Thoracic aorta (tissue), 2 donors: ENCODE results near the gene SHISA5. TPM values are rescaled to one million over a fixed set of nuclear protein-coding genes. Genes with fewer than 3 reads are reported as not detected.

Experiments
- ATAC-seq: fragments of 150-250 bp; one replicate; pipeline ENCODE4 v1.8.0; 2017; ENCODE audit warnings: low read depth; ENCODE audit not compliant: insufficient number of reproducible peaks, low FRiP score
- DNase-seq: peaks from one replicate; pipeline ENCODE4 v3.0.0-alpha.2; 2020; ENCODE audit warnings: low spot score
- H3K27ac ChIP-seq, 2 donors: fragments of 200-600 bp; sonication (generic); 1 replicate in 1 of 2; 2 replicates in 1 of 2; pipeline ENCODE4 v1.5.1; 2016; ENCODE audit warnings: mild to moderate bottlenecking in 2 of 2, moderate library complexity in 2 of 2
- H3K27me3 ChIP-seq: fragments of 200-600 bp; sonication (generic); replicated peaks from 2 replicates; pipeline ENCODE4 v1.6.0; 2016; ENCODE audit warnings: mild to moderate bottlenecking; ENCODE audit not compliant: insufficient read depth
- H3K36me3 ChIP-seq: fragments of 200-600 bp; sonication (generic); one replicate; pipeline ENCODE4 v1.5.1; 2016
- H3K4me1 ChIP-seq, 2 donors: fragments of 200-600 bp; sonication (generic); 1 replicate in 1 of 2; 2 replicates in 1 of 2; pipeline versions ENCODE4 v1.5.1 to v1.6.0; 2016; ENCODE audit warnings: low read depth in 2 of 2, mild to moderate bottlenecking in 1 of 2; ENCODE audit not compliant: control insufficient read depth in 1 of 2
- H3K4me3 ChIP-seq: fragments of 200-600 bp; sonication (generic); 2 replicates; pipeline ENCODE4 v1.5.1; 2016; ENCODE audit warnings: mild to moderate bottlenecking
- H3K9me3 ChIP-seq: fragments of 200-600 bp; sonication (generic); 2 replicates; pipeline ENCODE4 v1.5.1; 2016
- total RNA-seq, 2 donors: library from RNA; depleted of rRNA; stranded (reverse); fragments of >200 nt; gene quantifications; one replicate each; pipeline versions ENCODE4 v1.1.0 to v1.2.3, GENCODE V29; 2016
- TF ChIP-seq, protein P1 (sequence below): fragments of 200-600 bp; sonication (generic); IDR thresholded peaks from one replicate; pipeline ENCODE4 v1.5.1; 2019; ENCODE audit warnings: antibody characterized with exemption

SHISA5 gene
- total RNA-seq, 2 donors from 2014 or later: 151 to 159 TPM

DNA sequence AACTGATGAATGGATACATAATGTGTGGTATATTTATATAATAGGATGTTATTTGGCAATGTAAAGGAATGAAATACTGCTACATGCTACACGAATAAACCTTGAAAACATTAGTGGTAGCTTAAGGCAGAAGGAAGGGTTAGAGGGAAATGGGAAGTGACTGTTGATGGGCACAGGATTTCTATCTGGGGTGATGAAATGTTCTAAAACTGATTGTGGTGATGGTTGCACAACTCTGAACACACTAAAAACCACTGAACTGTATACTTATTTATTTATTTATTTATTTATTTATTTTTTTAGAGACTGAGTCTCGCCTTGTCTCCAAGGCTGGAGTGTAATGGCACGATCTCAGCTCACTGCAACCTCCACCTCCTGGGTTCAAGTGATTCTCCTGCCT lies 24.8 kb upstream of the SHISA5 start:
- H3K4me3 ChIP-seq: no peak overlapping the region
- H3K36me3 ChIP-seq: peaks cover 8% of the 10 kb centered on the region
- H3K9me3 ChIP-seq: no peaks in the 10 kb centered on the region
- ATAC-seq (no peak), DNase-seq (no peak)
- no peak overlapping the region for H3K27ac ChIP-seq
- H3K4me1 ChIP-seq: no peaks in the 10 kb centered on the region
- TF ChIP-seq, protein P1, sequence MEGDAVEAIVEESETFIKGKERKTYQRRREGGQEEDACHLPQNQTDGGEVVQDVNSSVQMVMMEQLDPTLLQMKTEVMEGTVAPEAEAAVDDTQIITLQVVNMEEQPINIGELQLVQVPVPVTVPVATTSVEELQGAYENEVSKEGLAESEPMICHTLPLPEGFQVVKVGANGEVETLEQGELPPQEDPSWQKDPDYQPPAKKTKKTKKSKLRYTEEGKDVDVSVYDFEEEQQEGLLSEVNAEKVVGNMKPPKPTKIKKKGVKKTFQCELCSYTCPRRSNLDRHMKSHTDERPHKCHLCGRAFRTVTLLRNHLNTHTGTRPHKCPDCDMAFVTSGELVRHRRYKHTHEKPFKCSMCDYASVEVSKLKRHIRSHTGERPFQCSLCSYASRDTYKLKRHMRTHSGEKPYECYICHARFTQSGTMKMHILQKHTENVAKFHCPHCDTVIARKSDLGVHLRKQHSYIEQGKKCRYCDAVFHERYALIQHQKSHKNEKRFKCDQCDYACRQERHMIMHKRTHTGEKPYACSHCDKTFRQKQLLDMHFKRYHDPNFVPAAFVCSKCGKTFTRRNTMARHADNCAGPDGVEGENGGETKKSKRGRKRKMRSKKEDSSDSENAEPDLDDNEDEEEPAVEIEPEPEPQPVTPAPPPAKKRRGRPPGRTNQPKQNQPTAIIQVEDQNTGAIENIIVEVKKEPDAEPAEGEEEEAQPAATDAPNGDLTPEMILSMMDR: no peak
- no peaks in the 10 kb centered on the region for H3K27me3 ChIP-seq

DNA sequence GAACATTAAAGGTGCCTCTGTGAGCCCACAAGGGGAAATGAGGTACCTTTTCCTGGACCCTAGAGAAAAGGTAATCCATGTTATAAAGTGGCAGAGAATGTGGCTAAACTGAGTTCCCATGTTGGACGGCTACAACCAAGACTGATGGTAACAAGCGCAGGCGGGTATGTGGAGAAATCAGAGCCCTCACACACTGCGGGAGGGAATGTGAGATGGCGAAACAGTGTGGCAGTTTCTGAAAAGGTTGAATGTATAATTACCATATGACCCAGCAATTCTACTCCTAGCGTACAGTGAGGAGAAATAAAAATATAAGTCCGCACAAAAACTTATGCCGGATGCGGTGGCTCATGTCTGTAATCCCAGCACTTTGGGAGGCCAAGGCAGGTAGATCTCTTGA lies 24.1 kb upstream of the SHISA5 start:
- no peaks in the 10 kb centered on the region for H3K9me3 ChIP-seq
- no peaks in the 10 kb centered on the region for H3K27me3 ChIP-seq
- H3K27ac ChIP-seq: no peak overlapping the region
- H3K4me1 ChIP-seq: no peaks in the 10 kb centered on the region
- H3K36me3 ChIP-seq: peaks cover 9% of the 10 kb centered on the region
- H3K4me3 ChIP-seq: no peak overlapping the region
- DNase-seq (no peak), ATAC-seq (no peak)
- TF ChIP-seq, protein P1: no peak

GRCh38 chr3:48524970-48525369 lies 21.0 kb upstream of the SHISA5 start:
- Histone ChIP-seq H3K27me3 (no peaks in the 10 kb centered on the region), H3K4me1 (no peaks in the 10 kb centered on the region), H3K4me3 (no peak overlapping the region), H3K36me3 (peaks cover 9% of the 10 kb centered on the region), H3K9me3 (no peaks in the 10 kb centered on the region), H3K27ac (no peak overlapping the region)
- ATAC-seq: no peak
- TF ChIP-seq, protein P1: no peak
- DNase-seq: no peak

GRCh38 chr3:48521635-48522034 lies 17.7 kb upstream of the SHISA5 start:
- no peak overlapping the region for H3K4me3 ChIP-seq
- no peaks in the 10 kb centered on the region for H3K4me1 ChIP-seq
- TF ChIP-seq, protein P1: no peak
- peaks cover 9% of the 10 kb centered on the region for H3K36me3 ChIP-seq
- no peaks in the 10 kb centered on the region for H3K27me3 ChIP-seq
- H3K9me3 ChIP-seq: no peaks in the 10 kb centered on the region
- no peak overlapping the region for H3K27ac ChIP-seq
- DNase-seq (no peak), ATAC-seq (no peak)

GRCh38 chr3:48519277-48519643 lies 15.3 kb upstream of the SHISA5 start:
- no peaks in the 10 kb centered on the region for H3K27me3 ChIP-seq
- H3K4me1 ChIP-seq: no peaks in the 10 kb centered on the region
- no peak overlapping the region for H3K4me3 ChIP-seq
- no peaks in the 10 kb centered on the region for H3K9me3 ChIP-seq
- TF ChIP-seq, protein P1: no peak
- H3K27ac ChIP-seq: no peak overlapping the region
- peaks cover 3% of the 10 kb centered on the region for H3K36me3 ChIP-seq
- no peak for DNase-seq
- ATAC-seq: no peak
